Endothelial cell of umbilical vein (primary cell): ENCODE data around the gene IL17RD. TPM values are rescaled to one million over a fixed set of nuclear protein-coding genes. Genes with fewer than 3 reads are reported as not detected.
"Not testable (repeated sequence)": the region's sequence is repeated elsewhere in the genome, so short reads cannot be mapped to it uniquely, and the experiment has no call there.

Source experiments
- BruUV-seq: library from RNA; stranded (reverse); fragments of 400-500 nt; replicated peaks from 2 replicates; lab custom pipeline; 2021; lab: Mats Ljungman, UMichigan
- CTCF ChIA-PET: fragments of 300-600, 350-600 bp; sonication (Branson Sonifier 250); formaldehyde crosslinking; loops from one replicate; lab custom pipeline; 2021; ENCODE audit warnings: antibody characterized with exemption, inconsistent platforms; lab: Charles Lee
- POLR2A ChIA-PET: fragments of 300-600, 350-600 bp; sonication (Branson Sonifier 250); formaldehyde crosslinking; loops from one replicate; lab custom pipeline; 2021; ENCODE audit warnings: antibody characterized with exemption, inconsistent platforms; lab: Charles Lee
- DNase-seq: peaks from one replicate; pipeline ENCODE4 v3.0.0-alpha.2; 2011; ENCODE audit warnings: low read depth, low spot score
- FAIRE-seq: peaks from 2 replicates; lab custom pipeline; 2011; peaks lifted over from hg19 to GRCh38; lab: Jason Lieb, UNC
- H2AFZ ChIP-seq: 2 replicates; pipeline ENCODE4 v1.6.0; 2012; ENCODE audit warnings: low read depth, low read length, control low read depth, inconsistent platforms
- H3K27ac ChIP-seq: 2 replicates; pipeline ENCODE4 v1.5.1; 2011; ENCODE audit warnings: low read depth, mild to moderate bottlenecking, control low read depth, low read length, moderate library complexity; ENCODE audit not compliant: insufficient read depth
- H3K27me3 ChIP-seq, 2 experiments: 2 replicates each; pipeline versions ENCODE4 v1.6.0 to v1.6.1; 2011; ENCODE audit warnings: low read length in 2 of 2, mixed read lengths in 1 of 2; ENCODE audit not compliant: control insufficient read depth in 2 of 2, insufficient read depth in 2 of 2
- H3K36me3 ChIP-seq, 2 experiments: 2 replicates in 1 of 2; 3 replicates in 1 of 2; pipeline ENCODE4 v1.5.1; 2011; ENCODE audit warnings: low read length in 2 of 2, mild to moderate bottlenecking in 1 of 2, moderate library complexity in 1 of 2; ENCODE audit not compliant: control insufficient read depth in 2 of 2, insufficient read depth in 2 of 2; ENCODE audit errors: extremely low read depth in 1 of 2
- H3K4me1 ChIP-seq: 3 replicates; pipeline ENCODE4 v1.5.1; 2011; ENCODE audit warnings: mild to moderate bottlenecking, low read length; ENCODE audit not compliant: control insufficient read depth, insufficient read depth; ENCODE audit errors: extremely low read depth
- H3K4me2 ChIP-seq: 2 replicates; pipeline ENCODE4 v1.6.1; 2011; ENCODE audit warnings: low read length, control low read depth, mixed read lengths; ENCODE audit not compliant: insufficient read depth
- H3K4me3 ChIP-seq, 3 experiments: fragments of 200-600 bp in 1 of 3; sonication (generic), shearing (Covaris generic) in 1 of 3; replicated peaks in 1 of 3; 2 replicates each; pipeline ENCODE4 v1.5.1; 2011 to 2016; ENCODE audit warnings: control low read depth in 3 of 3, low read length in 3 of 3, mild to moderate bottlenecking in 2 of 3, inconsistent platforms in 1 of 3, low read depth in 1 of 3, moderate library complexity in 1 of 3; ENCODE audit not compliant: insufficient read depth in 1 of 3
- H3K79me2 ChIP-seq: 2 replicates; pipeline ENCODE4 v1.6.0; 2012; ENCODE audit warnings: low read length, inconsistent platforms; ENCODE audit not compliant: control insufficient read depth, insufficient read depth
- H3K9ac ChIP-seq: replicated peaks from 2 replicates; pipeline ENCODE3; 2011; ENCODE audit warnings: low read length, control low read depth; ENCODE audit not compliant: insufficient read depth; ENCODE audit errors: extremely low read depth
- H3K9me1 ChIP-seq: replicated peaks from 3 replicates; pipeline ENCODE4 v1.6.0; 2011; ENCODE audit warnings: mild to moderate bottlenecking, low read length; ENCODE audit not compliant: control insufficient read depth, insufficient read depth; ENCODE audit errors: extremely low read depth
- H3K9me3 ChIP-seq: replicated peaks from 2 replicates; pipeline ENCODE4 v1.5.1; 2012; ENCODE audit warnings: low read length, inconsistent platforms; ENCODE audit not compliant: control insufficient read depth, insufficient read depth
- H4K20me1 ChIP-seq: replicated peaks from 2 replicates; pipeline ENCODE3; 2011; ENCODE audit warnings: mild to moderate bottlenecking, low read length; ENCODE audit not compliant: control insufficient read depth, insufficient read depth; ENCODE audit errors: extremely low read depth
- EZH2 ChIP-seq: IDR thresholded peaks from 2 replicates; pipeline ENCODE4 v1.6.1; 2012; ENCODE audit warnings: borderline replicate concordance, low read depth, mild to moderate bottlenecking, moderate library complexity, low read length, inconsistent platforms; ENCODE audit not compliant: severe bottlenecking
- FOS ChIP-seq: IDR thresholded peaks from 2 replicates; pipeline ENCODE4 v1.6.1; 2011; ENCODE audit warnings: mild to moderate bottlenecking, low read length, moderate library complexity, borderline replicate concordance; ENCODE audit not compliant: insufficient read depth
- GATA2 ChIP-seq: IDR thresholded peaks from 2 replicates; pipeline ENCODE4 v1.7.0; 2011; ENCODE audit warnings: low read depth, mild to moderate bottlenecking, moderate library complexity, mixed read lengths, low read length; ENCODE audit not compliant: insufficient read length, insufficient read depth
- JUN ChIP-seq: IDR thresholded peaks from 2 replicates; pipeline ENCODE4 v1.6.1; 2011; ENCODE audit warnings: borderline replicate concordance, low read depth; ENCODE audit not compliant: insufficient read length, insufficient read depth
- MYC ChIP-seq: IDR thresholded peaks from one replicate; pipeline ENCODE4 v1.6.1; 2011; ENCODE audit warnings: mild to moderate bottlenecking, low read depth, low read length
- POLR2A ChIP-seq: IDR thresholded peaks from 2 replicates; pipeline ENCODE4 v1.6.1; 2012; ENCODE audit warnings: low read depth, mild to moderate bottlenecking, control low read depth, low read length
- POLR2AphosphoS5 ChIP-seq: IDR thresholded peaks from 2 replicates; pipeline ENCODE4 v1.6.1; 2012; ENCODE audit warnings: low read depth, mild to moderate bottlenecking, control low read depth, low read length, moderate library complexity; ENCODE audit not compliant: insufficient read depth
- dilution Hi-C: fragments of 300-500 bp; cut with MboI; formaldehyde crosslinking; loops from one replicate; pipeline ENCODE4 v1.15.0; 2019; ENCODE audit warnings: low sequenced_read_pairs; ENCODE audit not compliant: extremely low pct_ligation_motif_present
- intact Hi-C: fragments of 100-400 bp; cut with micrococcal nuclease; formaldehyde crosslinking; loops from one replicate; pipeline ENCODE4 v1.10.0; 2022
- polyA plus RNA-seq, 4 experiments: library from polyadenylated mRNA; depleted of rRNA in 3 of 4; stranded (reverse) in 3 of 4; unstranded in 1 of 4; fragments of >200 nt; gene quantifications; 2 replicates each; pipeline versions ENCODE4 v1.2.1 to v1.2.3, GENCODE V29; 2011 to 2012; ENCODE audit warnings: missing spikeins in 1 of 4
- total RNA-seq: library from RNA; stranded (reverse); gene quantifications from 2 replicates; pipeline ENCODE4 v1.2.3, GENCODE V29; 2021
- TF ChIP-seq, protein P1 (sequence below), 2 donors: IDR thresholded peaks; 1 replicate in 1 of 2; 2 replicates in 1 of 2; pipeline ENCODE4 v1.5.1; 2011; ENCODE audit warnings: low read length in 2 of 2, mild to moderate bottlenecking in 2 of 2, moderate library complexity in 2 of 2, control low read depth in 1 of 2, inconsistent platforms in 1 of 2, low read depth in 1 of 2; ENCODE audit not compliant: insufficient read depth in 1 of 2; ENCODE audit errors: extremely low read depth in 1 of 2
- TF ChIP-seq, protein P2 (sequence below): IDR thresholded peaks from 2 replicates; pipeline ENCODE4 v1.6.1; 2011; ENCODE audit not compliant: insufficient read depth, insufficient read length

IL17RD gene
- total and polyA plus RNA-seq, 2 donors (not counting 3 experiments of a cell fraction or from before 2014, with no cell fraction given): 0.36 to 0.93 TPM

DNA sequence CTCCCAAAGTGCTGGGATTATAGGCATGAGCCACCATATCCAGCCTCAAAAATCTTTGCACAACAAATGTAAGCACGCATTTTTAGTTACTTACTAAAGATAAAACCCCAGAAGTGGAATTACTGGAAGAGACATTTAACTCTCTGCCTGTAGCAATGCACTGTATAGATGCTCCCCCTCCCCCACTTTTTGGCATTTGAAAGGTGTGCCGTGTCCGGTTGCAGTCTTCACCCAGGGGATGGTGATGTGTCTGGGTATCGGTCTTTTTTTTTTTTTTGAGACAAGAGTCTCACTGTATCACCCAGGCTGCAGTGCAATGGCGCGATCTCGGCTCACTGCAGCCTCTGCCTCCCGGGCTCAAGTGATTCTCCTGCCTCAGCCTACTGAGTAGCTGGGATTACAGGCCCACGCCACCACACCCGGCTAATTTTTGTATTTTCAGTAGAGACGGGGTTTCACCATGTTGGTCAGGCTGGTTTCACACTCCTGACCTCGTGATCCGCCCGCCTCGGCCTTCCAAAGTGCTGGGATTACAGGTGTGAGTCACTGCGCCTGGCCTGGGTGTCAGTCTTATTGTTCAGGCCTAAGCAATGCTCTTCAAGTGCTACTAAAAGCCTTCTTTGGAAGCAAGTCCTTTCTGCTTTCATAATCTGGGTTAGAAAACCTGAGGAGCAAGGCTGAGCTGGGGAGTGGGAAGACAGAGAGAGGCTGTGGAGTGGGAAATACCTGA is 81.7 kb downstream of the IL17RD start:
- not testable (repeated sequence) for H3K4me2 ChIP-seq

DNA sequence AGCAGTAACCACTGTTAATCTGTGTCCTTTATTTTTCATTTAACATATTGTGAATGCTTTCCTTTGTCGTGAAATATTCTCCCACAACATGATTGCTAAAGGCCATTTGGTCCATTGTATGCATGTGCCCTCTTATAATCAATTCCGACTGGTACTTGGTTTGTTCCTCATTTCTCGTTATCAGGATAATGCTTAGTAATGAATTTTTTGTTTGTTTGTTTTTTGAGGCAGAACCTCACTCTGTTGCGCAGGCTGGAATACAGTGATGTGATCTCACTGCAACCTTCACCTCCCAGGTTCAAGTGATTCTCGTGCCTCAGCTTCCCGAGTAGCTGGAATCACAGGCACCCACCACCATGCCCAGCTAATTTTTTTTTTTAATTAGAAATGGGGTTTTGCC is 82.7 kb downstream of the IL17RD start:
- H3K27me3 ChIP-seq: peaks cover 2 to 5% of the 10 kb centered on the region in 2 experiments
- BruUV-seq: no TSS peak
- DNase-seq (no peak), FAIRE-seq (no peak)
- H3K9me1 ChIP-seq: no peaks in the 10 kb centered on the region
- peaks cover 22% of the 10 kb centered on the region for H3K4me1 ChIP-seq
- no peaks in the 10 kb centered on the region for H3K9me3 ChIP-seq
- TF ChIP-seq JUN (no peak), GATA2 (no peak), POLR2A (no peak), EZH2 (no peak), FOS (no peak), MYC (no peak), POLR2AphosphoS5 (no peak)
- TF ChIP-seq, protein P1, sequence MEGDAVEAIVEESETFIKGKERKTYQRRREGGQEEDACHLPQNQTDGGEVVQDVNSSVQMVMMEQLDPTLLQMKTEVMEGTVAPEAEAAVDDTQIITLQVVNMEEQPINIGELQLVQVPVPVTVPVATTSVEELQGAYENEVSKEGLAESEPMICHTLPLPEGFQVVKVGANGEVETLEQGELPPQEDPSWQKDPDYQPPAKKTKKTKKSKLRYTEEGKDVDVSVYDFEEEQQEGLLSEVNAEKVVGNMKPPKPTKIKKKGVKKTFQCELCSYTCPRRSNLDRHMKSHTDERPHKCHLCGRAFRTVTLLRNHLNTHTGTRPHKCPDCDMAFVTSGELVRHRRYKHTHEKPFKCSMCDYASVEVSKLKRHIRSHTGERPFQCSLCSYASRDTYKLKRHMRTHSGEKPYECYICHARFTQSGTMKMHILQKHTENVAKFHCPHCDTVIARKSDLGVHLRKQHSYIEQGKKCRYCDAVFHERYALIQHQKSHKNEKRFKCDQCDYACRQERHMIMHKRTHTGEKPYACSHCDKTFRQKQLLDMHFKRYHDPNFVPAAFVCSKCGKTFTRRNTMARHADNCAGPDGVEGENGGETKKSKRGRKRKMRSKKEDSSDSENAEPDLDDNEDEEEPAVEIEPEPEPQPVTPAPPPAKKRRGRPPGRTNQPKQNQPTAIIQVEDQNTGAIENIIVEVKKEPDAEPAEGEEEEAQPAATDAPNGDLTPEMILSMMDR (IDR thresholded peaks at IDR 0.05; ENCODE audit: extremely low read depth in 1 of 2, insufficient read depth in 1 of 2, low read depth in 1 of 2, low read length in 2 of 2): no peak
- TF ChIP-seq, protein P2, sequence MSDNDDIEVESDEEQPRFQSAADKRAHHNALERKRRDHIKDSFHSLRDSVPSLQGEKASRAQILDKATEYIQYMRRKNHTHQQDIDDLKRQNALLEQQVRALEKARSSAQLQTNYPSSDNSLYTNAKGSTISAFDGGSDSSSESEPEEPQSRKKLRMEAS: no peak
- dilution Hi-C loops: no loop called here
- intact Hi-C loops: no loop called here
- H4K20me1 ChIP-seq: no peaks in the 10 kb centered on the region
- H3K27ac ChIP-seq: no peak overlapping the region
- CTCF ChIA-PET: interaction anchor here (1.6 kb wide), 1 partner anchor 93 kb away, joined by 3 read pairs; no protein-coding TSS in a partner anchor
- no peaks in the 10 kb centered on the region for H3K36me3 ChIP-seq
- no peak overlapping the region for H3K9ac ChIP-seq
- no peak overlapping the region for H2AFZ ChIP-seq
- no peak overlapping the region for H3K4me2 ChIP-seq
- H3K79me2 ChIP-seq: no peaks in the 10 kb centered on the region
- H3K4me3 ChIP-seq: no peak overlapping the region
- POLR2A ChIA-PET: interaction anchor here (0.7 kb wide), 1 partner anchor 58 kb away, joined by 6 read pairs; no protein-coding TSS in a partner anchor

More for the DNA sequence above, 81.7 kb downstream of the IL17RD start:
- H3K36me3 ChIP-seq, H3K9ac ChIP-seq, DNase-seq, H3K9me3 ChIP-seq, FAIRE-seq, H3K27me3 ChIP-seq, H4K20me1 ChIP-seq, H2AFZ ChIP-seq, H3K27ac ChIP-seq, H3K9me1 ChIP-seq, intact Hi-C loops, H3K79me2 ChIP-seq, H3K4me3 ChIP-seq, BruUV-seq, CTCF ChIA-PET, dilution Hi-C loops: not testable (repeated sequence)
- H3K4me1 ChIP-seq: peaks cover 20% of the 10 kb centered on the region
- POLR2A ChIA-PET: interaction anchor here (0.7 kb wide), 1 partner anchor 22 kb away, joined by 3 read pairs; no protein-coding TSS in a partner anchor
